H1 (cell line): ENCODE measurements around the gene RELN. TPM values are rescaled to one million over a fixed set of nuclear protein-coding genes. Genes with fewer than 3 reads are reported as not detected.

Experiments
- CTCF ChIA-PET: fragments of 300-600 bp; sonication (Branson Sonifier 250); formaldehyde crosslinking; loops from one replicate; lab custom pipeline; 2021; ENCODE audit not compliant: partially characterized antibody; lab: Charles Lee
- POLR2A ChIA-PET: fragments of 300-600 bp; sonication (Branson Sonifier 250); formaldehyde crosslinking; loops from one replicate; lab custom pipeline; 2021; ENCODE audit warnings: inconsistent platforms; ENCODE audit not compliant: partially characterized antibody; lab: Charles Lee
- DNase-seq, 2 experiments: peaks; one replicate each; pipeline versions ENCODE4 v3.0.0 to v3.0.0-alpha.2; 2010 to 2022; ENCODE audit warnings: low spot score in 2 of 2, low read depth in 1 of 2, mixed read lengths in 1 of 2
- FAIRE-seq: peaks from 2 replicates; lab custom pipeline; 2011; peaks lifted over from hg19 to GRCh38; lab: Jason Lieb, UNC
- H2AFZ ChIP-seq: 2 replicates; pipeline ENCODE4 v1.8.1; 2012; ENCODE audit warnings: low read length, inconsistent platforms
- H2AK5ac ChIP-seq: 2 replicates; pipeline ENCODE4 v1.6.1; 2013; ENCODE audit warnings: low read depth, low read length
- H2BK120ac ChIP-seq: replicated peaks from 2 replicates; pipeline ENCODE3; 2013; ENCODE audit warnings: low read depth, low read length, inconsistent platforms
- H2BK12ac ChIP-seq: 2 replicates; pipeline ENCODE4 v1.6.1; 2013; ENCODE audit warnings: low read depth, low read length
- H2BK15ac ChIP-seq: 2 replicates; pipeline ENCODE4 v1.6.1; 2013; ENCODE audit warnings: low read length
- H2BK20ac ChIP-seq: 2 replicates; pipeline ENCODE4 v1.6.1; 2013; ENCODE audit warnings: low read length
- H2BK5ac ChIP-seq: 2 replicates; pipeline ENCODE4 v1.6.1; 2013; ENCODE audit warnings: low read depth, low read length
- H3K14ac ChIP-seq: 2 replicates; pipeline ENCODE4 v1.6.1; 2013; ENCODE audit warnings: inconsistent platforms; ENCODE audit not compliant: insufficient read length
- H3K18ac ChIP-seq: 2 replicates; pipeline ENCODE4 v1.6.1; 2013; ENCODE audit warnings: low read length; ENCODE audit errors: extremely low read depth
- H3K23ac ChIP-seq: 2 replicates; pipeline ENCODE4 v1.6.1; 2013; ENCODE audit warnings: inconsistent platforms; ENCODE audit not compliant: insufficient read length
- H3K23me2 ChIP-seq: 2 replicates; pipeline ENCODE4 v1.6.1; 2013; ENCODE audit warnings: low read depth, low read length
- H3K27ac ChIP-seq: 2 replicates; pipeline ENCODE4 v1.6.1; 2011; ENCODE audit warnings: low read depth, low read length, inconsistent platforms
- H3K27me3 ChIP-seq, 4 experiments: replicated peaks in 1 of 4; 1 replicate in 1 of 4; 2 replicates in 3 of 4; pipeline versions ENCODE4 v1.6.1 to v1.8.1; 2011 to 2013; ENCODE audit warnings: low read length in 3 of 4, mild to moderate bottlenecking in 3 of 4, inconsistent platforms in 2 of 4, mixed read lengths in 2 of 4, moderate library complexity in 1 of 4; ENCODE audit not compliant: control insufficient read depth in 3 of 4, insufficient read depth in 3 of 4; ENCODE audit errors: extremely low read depth in 1 of 4
- H3K36me3 ChIP-seq, 4 experiments: 2 replicates each; pipeline versions ENCODE4 v1.6.1 to v1.8.1; 2011 to 2013; ENCODE audit warnings: mild to moderate bottlenecking in 4 of 4, low read length in 3 of 4, moderate library complexity in 2 of 4, control low read depth in 1 of 4, inconsistent platforms in 1 of 4; ENCODE audit not compliant: insufficient read depth in 4 of 4, control insufficient read depth in 2 of 4
- H3K4ac ChIP-seq: replicated peaks from 2 replicates; pipeline ENCODE3; 2013; ENCODE audit warnings: low read length, low read depth, mixed read lengths, inconsistent platforms; ENCODE audit not compliant: insufficient read length
- H3K4me1 ChIP-seq, 4 experiments: replicated peaks in 1 of 4; 1 replicate in 1 of 4; 2 replicates in 3 of 4; pipeline versions ENCODE4 v1.6.1 to v1.8.1; 2011 to 2013; ENCODE audit warnings: low read length in 3 of 4, inconsistent platforms in 2 of 4, mixed read lengths in 1 of 4; ENCODE audit not compliant: insufficient read depth in 4 of 4, control insufficient read depth in 3 of 4
- H3K4me2 ChIP-seq, 2 experiments: 2 replicates each; pipeline versions ENCODE4 v1.6.1 to v1.8.1; 2011 to 2013; ENCODE audit warnings: low read depth in 2 of 2, low read length in 2 of 2, control low read depth in 1 of 2, inconsistent platforms in 1 of 2, mild to moderate bottlenecking in 1 of 2; ENCODE audit not compliant: insufficient read depth in 1 of 2
- H3K4me3 ChIP-seq, 4 experiments: fragments of 200-600, 300-600 bp in 1 of 4; sonication (generic), shearing (Covaris generic), sonication (Bioruptor Twin) in 1 of 4; 2 replicates each; pipeline versions ENCODE4 v1.5.1 to v1.8.1; 2011 to 2016; ENCODE audit warnings: low read length in 4 of 4, low read depth in 3 of 4, control low read depth in 2 of 4, inconsistent platforms in 2 of 4, mild to moderate bottlenecking in 2 of 4, mixed read lengths in 1 of 4, moderate library complexity in 1 of 4; ENCODE audit not compliant: insufficient read depth in 2 of 4; ENCODE audit errors: extremely low read depth in 1 of 4
- H3K56ac ChIP-seq: replicated peaks from 2 replicates; pipeline ENCODE3; 2013; ENCODE audit warnings: low read depth, mild to moderate bottlenecking, mixed read lengths, low read length, inconsistent platforms; ENCODE audit not compliant: insufficient read length
- H3K79me1 ChIP-seq: 2 replicates; pipeline ENCODE4 v1.6.1; 2013; ENCODE audit warnings: low read depth, low read length, control low read depth
- H3K79me2 ChIP-seq, 2 experiments: 2 replicates each; pipeline versions ENCODE4 v1.6.1 to v1.8.1; 2012 to 2013; ENCODE audit warnings: low read length in 2 of 2, mild to moderate bottlenecking in 2 of 2, inconsistent platforms in 1 of 2; ENCODE audit not compliant: insufficient read depth in 2 of 2, control insufficient read depth in 1 of 2
- H3K9ac ChIP-seq, 4 experiments: replicated peaks in 1 of 4; 1 replicate in 1 of 4; 2 replicates in 3 of 4; pipeline versions ENCODE4 v1.6.1 to v1.8.1; 2011 to 2013; ENCODE audit warnings: low read depth in 3 of 4, low read length in 3 of 4, control low read depth in 2 of 4, mild to moderate bottlenecking in 2 of 4, moderate library complexity in 2 of 4, inconsistent platforms in 1 of 4; ENCODE audit errors: extremely low read depth in 1 of 4
- H3K9me3 ChIP-seq, 2 experiments: 2 replicates each; pipeline versions ENCODE4 v1.6.1 to v1.8.1; 2012 to 2013; ENCODE audit warnings: mild to moderate bottlenecking in 2 of 2, moderate library complexity in 2 of 2, control low read depth in 1 of 2, inconsistent platforms in 1 of 2, low read depth in 1 of 2, low read length in 1 of 2, mixed read lengths in 1 of 2; ENCODE audit not compliant: insufficient read depth in 2 of 2
- H4K20me1 ChIP-seq, 2 experiments: replicated peaks in 1 of 2; 2 replicates each; pipeline versions ENCODE3 to v1.8.1; 2011 to 2013; ENCODE audit warnings: inconsistent platforms in 2 of 2, low read length in 2 of 2, mild to moderate bottlenecking in 1 of 2; ENCODE audit not compliant: insufficient read depth in 2 of 2, control insufficient read depth in 1 of 2
- H4K5ac ChIP-seq: 2 replicates; pipeline ENCODE4 v1.6.1; 2013; ENCODE audit warnings: low read length, low read depth, mixed read lengths, inconsistent platforms; ENCODE audit not compliant: insufficient read length
- H4K8ac ChIP-seq: 2 replicates; pipeline ENCODE4 v1.8.0; 2013; ENCODE audit warnings: mild to moderate bottlenecking, moderate library complexity, low read length, inconsistent platforms; ENCODE audit not compliant: insufficient read depth; ENCODE audit errors: extremely low read depth
- H4K91ac ChIP-seq: replicated peaks from 2 replicates; pipeline ENCODE3; 2013; ENCODE audit warnings: low read length, mixed read lengths, inconsistent platforms; ENCODE audit not compliant: insufficient read length
- BCL11A ChIP-seq, 2 experiments: IDR thresholded peaks; one replicate each; pipeline ENCODE4 v1.6.1; 2011; ENCODE audit warnings: low read depth in 2 of 2, low read length in 2 of 2, mild to moderate bottlenecking in 2 of 2
- CBX5 ChIP-seq: fragments of 300-800, 300-1000 bp; sonication (generic); IDR thresholded peaks from 2 replicates; pipeline ENCODE4 v1.7.1; 2016; ENCODE audit warnings: antibody characterized with exemption, low read length, low read depth
- CHD1 ChIP-seq: IDR thresholded peaks from 2 replicates; pipeline ENCODE4 v1.6.1; 2012; ENCODE audit warnings: low read depth, low read length, improper control_type of control experiment
- CTBP2 ChIP-seq: IDR thresholded peaks from 2 replicates; pipeline ENCODE4 v1.7.0; 2011; ENCODE audit warnings: borderline replicate concordance, mild to moderate bottlenecking, moderate library complexity, mixed read lengths, low read length; ENCODE audit not compliant: insufficient read depth, insufficient read length
- E2F6 ChIP-seq: IDR thresholded peaks from 2 replicates; pipeline ENCODE4 v1.6.1; 2012; ENCODE audit warnings: inconsistent platforms
- EP300 ChIP-seq, 2 experiments: IDR thresholded peaks; 1 replicate in 1 of 2; 2 replicates in 1 of 2; pipeline ENCODE4 v1.6.1; 2011 to 2012; ENCODE audit warnings: low read depth in 2 of 2, low read length in 2 of 2, mild to moderate bottlenecking in 2 of 2, borderline replicate concordance in 1 of 2, inconsistent platforms in 1 of 2, moderate library complexity in 1 of 2
- JUND ChIP-seq: IDR thresholded peaks from 2 replicates; pipeline ENCODE4 v1.6.1; 2011; ENCODE audit warnings: mild to moderate bottlenecking, improper control_type of control experiment, low read length
- NANOG ChIP-seq: IDR thresholded peaks from 2 replicates; pipeline ENCODE4 v1.6.1; 2011; ENCODE audit warnings: low read length, low read depth, mild to moderate bottlenecking, inconsistent platforms; ENCODE audit not compliant: insufficient read depth, poor library complexity, severe bottlenecking
- POLR2A ChIP-seq, 2 experiments: IDR thresholded peaks; 1 replicate in 1 of 2; 2 replicates in 1 of 2; pipeline ENCODE4 v1.6.1; 2011; ENCODE audit warnings: low read depth in 2 of 2, low read length in 2 of 2, mild to moderate bottlenecking in 2 of 2; ENCODE audit errors: control extremely low read depth in 1 of 2
- RNF2 ChIP-seq: fragments of 200-900, 300-1000 bp; sonication (generic); IDR thresholded peaks from 2 replicates; pipeline ENCODE4 v1.7.1; 2016; ENCODE audit warnings: borderline replicate concordance, low read depth, mild to moderate bottlenecking, antibody characterized with exemption, low read length; ENCODE audit not compliant: poor library complexity, severe bottlenecking; ENCODE audit errors: missing control alignments
- SP2 ChIP-seq: IDR thresholded peaks from 2 replicates; pipeline ENCODE4 v1.6.1; 2012; ENCODE audit warnings: mild to moderate bottlenecking, low read length, inconsistent platforms
- TBP ChIP-seq: IDR thresholded peaks from 2 replicates; pipeline ENCODE4 v1.6.1; 2011; ENCODE audit warnings: low read depth, low read length, improper control_type of control experiment
- YY1 ChIP-seq: IDR thresholded peaks from 2 replicates; pipeline ENCODE4 v1.6.1; 2011; ENCODE audit warnings: low read depth, mild to moderate bottlenecking, low read length
- WGBS, 2 experiments: shearing (Covaris generic) in 1 of 2; methylation state at CpG; one replicate each; pipeline versions ENCODE4 v1.1.6 to v1.1.7; 2013 to 2015; ENCODE audit warnings: low lambda C conversion rate in 2 of 2, mixed read lengths in 2 of 2, inconsistent platforms in 1 of 2, low coverage in 1 of 2, missing lambda C conversion rate in 1 of 2; ENCODE audit not compliant: insufficient replicate concordance in 2 of 2, insufficient coverage in 1 of 2, insufficient read length in 1 of 2; ENCODE audit errors: extremely low coverage in 1 of 2, missing lambda C conversion rate in 1 of 2; 5-methylcytosine and 5-hydroxymethylcytosine counted together
- polyA plus RNA-seq, 7 experiments: library from polyadenylated mRNA; depleted of rRNA in 3 of 7; stranded (reverse) in 5 of 7; unstranded in 2 of 7; fragments of >200 nt in 5 of 7; fragments of 200-250 nt in 2 of 7; gene quantifications; 1 replicate in 5 of 7; 2 replicates in 1 of 7; 4 replicates in 1 of 7; pipeline versions ENCODE4 v1.2.1 to v1.2.3, GENCODE V29; 2011 to 2013; ENCODE audit warnings: missing spikeins in 2 of 7, mixed read lengths in 2 of 7
- total RNA-seq: library from RNA; stranded (reverse); fragmentation: NEBNext Ultra II Directional; extraction: Animal tissue kit (Norgen Biotek cat#: 25700); gene quantifications from 2 replicates; pipeline ENCODE4 v1.2.1, GENCODE V29; 2021

The RELN gene
- total and polyA plus RNA-seq, 2 of the 8 experiments (the other 6 are each of a cell fraction or from before 2014, with no cell fraction given), result 0.03 to 0.07 TPM

- H2AFZ ChIP-seq, result no peak overlapping the region
- H3K9ac ChIP-seq, result no peak overlapping the region
- H3K36me3 ChIP-seq, result no peaks in the 10 kb centered on the region
- H4K8ac ChIP-seq, result no peak overlapping the region
- H2BK20ac ChIP-seq, result no peak overlapping the region
- H3K9me3 ChIP-seq, result no peaks in the 10 kb centered on the region
- H3K4me3 ChIP-seq, result no peak overlapping the region
- 88% methylated on average over 5 of the region's 5 CpGs; no CpG with 5 or more reads in 1 of the 2 experiments for WGBS, 2 experiments
- no peaks in the 10 kb centered on the region for H3K79me2 ChIP-seq
- H3K4ac ChIP-seq, result no peak overlapping the region
- H3K79me1 ChIP-seq, result no peaks in the 10 kb centered on the region
- POLR2A ChIA-PET, result no interaction called here
- H3K4me2 ChIP-seq, result no peak overlapping the region
- H4K20me1 ChIP-seq, result no peaks in the 10 kb centered on the region
- H3K27ac ChIP-seq, result no peak overlapping the region
- H2BK5ac ChIP-seq, result no peak overlapping the region
- H2AK5ac ChIP-seq, result no peak overlapping the region
- DNase-seq, result no peak
- no peak for FAIRE-seq
- no peak overlapping the region for H4K5ac ChIP-seq
- no peaks in the 10 kb centered on the region for H3K23me2 ChIP-seq
- H4K91ac ChIP-seq, result no peak overlapping the region
- no peak overlapping the region for H3K18ac ChIP-seq
- H2BK120ac ChIP-seq, result no peak overlapping the region
- CTCF ChIA-PET, result interaction anchor here (1.0 kb wide), 1 partner anchor 691 kb away, joined by 3 read pairs; no protein-coding TSS in a partner anchor
- no peak overlapping the region for H3K23ac ChIP-seq
- no peaks in the 10 kb centered on the region for H3K4me1 ChIP-seq
- no peak overlapping the region for H3K56ac ChIP-seq
- no peak overlapping the region for H3K14ac ChIP-seq
- H2BK12ac ChIP-seq, result no peak overlapping the region
- TF ChIP-seq POLR2A (IDR thresholded peaks at IDR 0.05; ENCODE audit: control extremely low read depth in 1 of 2, low read depth in 2 of 2, low read length in 2 of 2) (no peak), NANOG (no peak), RNF2 (no peak), JUND (no peak), CTBP2 (no peak), YY1 (no peak), SP2 (no peak), BCL11A (IDR thresholded peaks at IDR 0.05; ENCODE audit: low read depth in 2 of 2, low read length in 2 of 2) (no peak), E2F6 (no peak), CBX5 (no peak), TBP (no peak), EP300 (IDR thresholded peaks at IDR 0.05; ENCODE audit: borderline replicate concordance in 1 of 2, low read depth in 2 of 2, low read length in 2 of 2) (no peak), CHD1 (no peak)
- no peaks in the 10 kb centered on the region for H3K27me3 ChIP-seq
- H2BK15ac ChIP-seq, result no peak overlapping the region
Measured at GRCh38 chr7:103576641-103577040, 412.8 kb downstream of the RELN start.
